H9 (cell line): Measurements from ENCODE around the gene SNAPC5. TPM values are rescaled to one million over a fixed set of nuclear protein-coding genes. Genes with fewer than 3 reads are reported as not detected.

Experiments used
- DNase-seq: peaks from one replicate; pipeline ENCODE4 v3.0.0-alpha.2; 2017
- H2AFZ ChIP-seq: one replicate; pipeline ENCODE4 v1.6.1; 2013; ENCODE audit warnings: mild to moderate bottlenecking, low read length, control low read depth, moderate library complexity
- H2AK5ac ChIP-seq: 2 replicates; pipeline ENCODE4 v1.6.1; 2013; ENCODE audit warnings: low read length, control low read depth, mixed read lengths; ENCODE audit not compliant: insufficient read length
- H2BK120ac ChIP-seq: one replicate; pipeline ENCODE4 v1.6.1; 2013; ENCODE audit warnings: low read depth, mild to moderate bottlenecking, low read length, control low read depth, inconsistent platforms; ENCODE audit not compliant: poor library complexity, severe bottlenecking
- H2BK12ac ChIP-seq: 2 replicates; pipeline ENCODE4 v1.6.1; 2013; ENCODE audit warnings: low read length, control low read depth, mixed read lengths, low read depth; ENCODE audit not compliant: insufficient read length
- H2BK15ac ChIP-seq: 2 replicates; pipeline ENCODE4 v1.6.1; 2013; ENCODE audit warnings: low read depth, low read length, control low read depth
- H2BK20ac ChIP-seq: one replicate; pipeline ENCODE4 v1.6.1; 2013; ENCODE audit warnings: low read depth, mild to moderate bottlenecking, low read length, control low read depth, inconsistent platforms; ENCODE audit not compliant: poor library complexity, severe bottlenecking
- H2BK5ac ChIP-seq: 2 replicates; pipeline ENCODE4 v1.6.1; 2013; ENCODE audit warnings: low read length, control low read depth, mixed read lengths; ENCODE audit not compliant: insufficient read length
- H3K14ac ChIP-seq: 2 replicates; pipeline ENCODE4 v1.6.1; 2013; ENCODE audit warnings: low read length, control low read depth; ENCODE audit not compliant: insufficient read depth
- H3K18ac ChIP-seq: 2 replicates; pipeline ENCODE4 v1.6.1; 2013; ENCODE audit warnings: low read depth, mild to moderate bottlenecking, mixed read lengths, low read length, control low read depth; ENCODE audit not compliant: insufficient read length
- H3K23ac ChIP-seq: 2 replicates; pipeline ENCODE4 v1.6.1; 2013; ENCODE audit warnings: low read length, control low read depth, mixed read lengths, low read depth; ENCODE audit not compliant: insufficient read length
- H3K23me2 ChIP-seq: 2 replicates; pipeline ENCODE4 v1.6.1; 2013; ENCODE audit warnings: low read depth, mild to moderate bottlenecking, mixed read lengths, low read length, control low read depth; ENCODE audit not compliant: insufficient read length, poor library complexity, severe bottlenecking
- H3K27ac ChIP-seq: 2 replicates; pipeline ENCODE4 v1.5.1; 2013; ENCODE audit warnings: low read length, control low read depth, mixed read lengths, low read depth; ENCODE audit not compliant: insufficient read length
- H3K27me3 ChIP-seq: 2 replicates; pipeline ENCODE4 v1.6.1; 2013; ENCODE audit warnings: low read length, control low read depth, inconsistent platforms; ENCODE audit not compliant: insufficient read depth
- H3K4ac ChIP-seq: 2 replicates; pipeline ENCODE4 v1.6.1; 2013; ENCODE audit warnings: low read depth, mild to moderate bottlenecking, control low read depth, inconsistent platforms, low read length, moderate library complexity
- H3K4me1 ChIP-seq: 2 replicates; pipeline ENCODE4 v1.6.1; 2013; ENCODE audit warnings: low read length, control low read depth, inconsistent platforms; ENCODE audit not compliant: insufficient read depth
- H3K4me2 ChIP-seq: 2 replicates; pipeline ENCODE4 v1.6.1; 2013; ENCODE audit warnings: low read length, control low read depth, mixed read lengths; ENCODE audit not compliant: insufficient read length, insufficient read depth
- H3K56ac ChIP-seq: 2 replicates; pipeline ENCODE4 v1.6.1; 2013; ENCODE audit warnings: low read depth, mild to moderate bottlenecking, mixed read lengths, low read length, control low read depth; ENCODE audit not compliant: insufficient read length
- H3K79me1 ChIP-seq: 2 replicates; pipeline ENCODE4 v1.6.1; 2013; ENCODE audit warnings: low read depth, mild to moderate bottlenecking, moderate library complexity, low read length, control low read depth, inconsistent platforms; ENCODE audit not compliant: insufficient read depth, poor library complexity, severe bottlenecking
- H3K79me2 ChIP-seq: 2 replicates; pipeline ENCODE4 v1.6.1; 2013; ENCODE audit warnings: low read length, control low read depth, inconsistent platforms; ENCODE audit not compliant: insufficient read depth
- H3K9ac ChIP-seq: 2 replicates; pipeline ENCODE4 v1.6.1; 2013; ENCODE audit warnings: low read length, control low read depth, mixed read lengths; ENCODE audit not compliant: insufficient read length; ENCODE audit errors: extremely low read depth
- H3K9me3 ChIP-seq: one replicate; pipeline ENCODE4 v1.6.1; 2013; ENCODE audit warnings: low read depth, low read length, inconsistent platforms; ENCODE audit not compliant: control insufficient read depth
- H3T11ph ChIP-seq: one replicate; pipeline ENCODE4 v1.6.1; 2013; ENCODE audit warnings: mild to moderate bottlenecking, low read length, control low read depth, inconsistent platforms
- H4K20me1 ChIP-seq: one replicate; pipeline ENCODE4 v1.6.1; 2013; ENCODE audit not compliant: control insufficient read depth, insufficient read length, insufficient read depth
- H4K5ac ChIP-seq: 2 replicates; pipeline ENCODE4 v1.6.1; 2013; ENCODE audit warnings: low read depth, mild to moderate bottlenecking, mixed read lengths, low read length, control low read depth; ENCODE audit not compliant: insufficient read length
- H4K8ac ChIP-seq: replicated peaks from 2 replicates; pipeline ENCODE4 v1.6.1; 2013; ENCODE audit warnings: low read length, control low read depth, mixed read lengths, low read depth; ENCODE audit not compliant: insufficient read length
- H4K91ac ChIP-seq: 2 replicates; pipeline ENCODE4 v1.6.1; 2013; ENCODE audit warnings: low read depth, mild to moderate bottlenecking, moderate library complexity, mixed read lengths, low read length, control low read depth; ENCODE audit not compliant: insufficient read length
- H3K27ac Mint-ChIP-seq, 3 experiments: 2 replicates in 2 of 3; 3 replicates in 1 of 3; pipeline ENCODE4 v1.8.0; 2020 to 2021; ENCODE audit warnings: mixed read lengths in 3 of 3, mild to moderate bottlenecking in 1 of 3, moderate library complexity in 1 of 3
- H3K27me3 Mint-ChIP-seq: 2 replicates; pipeline ENCODE4 v1.8.0; 2021; ENCODE audit warnings: low read depth, mild to moderate bottlenecking, moderate library complexity, mixed read lengths
- H3K36me3 Mint-ChIP-seq, 3 experiments: 2 replicates in 2 of 3; 3 replicates in 1 of 3; pipeline ENCODE4 v1.8.0; 2020 to 2021; ENCODE audit warnings: low read depth in 3 of 3, mixed read lengths in 3 of 3; ENCODE audit not compliant: insufficient read depth in 1 of 3
- H3K4me1 Mint-ChIP-seq, 2 experiments: 2 replicates each; pipeline ENCODE4 v1.8.0; 2020; ENCODE audit warnings: mixed read lengths in 2 of 2
- H3K4me3 Mint-ChIP-seq, 2 experiments: 2 replicates in 1 of 2; 3 replicates in 1 of 2; pipeline ENCODE4 v1.8.0; 2020 to 2021; ENCODE audit warnings: mild to moderate bottlenecking in 2 of 2, mixed read lengths in 2 of 2, moderate library complexity in 1 of 2
- H3K9me3 Mint-ChIP-seq, 2 experiments: 2 replicates in 1 of 2; 3 replicates in 1 of 2; pipeline ENCODE4 v1.8.0; 2020; ENCODE audit warnings: mild to moderate bottlenecking in 2 of 2, mixed read lengths in 2 of 2, moderate library complexity in 1 of 2
- WGBS: extraction: QIAGEN DNeasy Blood & Tissue Kit; methylation state at CpG from one replicate; pipeline ENCODE4 v1.1.7; 2013; ENCODE audit warnings: missing lambda C conversion rate, low lambda C conversion rate, mixed read lengths; ENCODE audit not compliant: insufficient read length; ENCODE audit errors: extremely low coverage; 5-methylcytosine and 5-hydroxymethylcytosine counted together
- long read RNA-seq: library from polyadenylated mRNA; unstranded; transcript quantifications from one replicate; pipeline ENCODE4 v2.0.0, GENCODE V29; 2020
- total RNA-seq: library from RNA; stranded (reverse); gene quantifications from 2 replicates; pipeline ENCODE4 v1.2.1, GENCODE V29; 2021
- TF ChIP-seq, protein P1 (sequence below): fragments of 200-600 bp; sonication (generic); conservative IDR thresholded peaks from 3 replicates; pipeline ENCODE4 v1.8.0; 2021; ENCODE audit warnings: antibody characterized with exemption, mild to moderate bottlenecking

SNAPC5 gene, protein sequence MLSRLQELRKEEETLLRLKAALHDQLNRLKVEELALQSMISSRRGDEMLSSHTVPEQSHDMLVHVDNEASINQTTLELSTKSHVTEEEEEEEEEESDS
- 28.9 and 30.7 TPM in 2 replicates for total RNA-seq
- long read RNA-seq, transcript SNAPC5-201 (2 exons, 794 nt), result minor isoform, 10 of 64 reads
- long read RNA-seq, transcript SNAPC5-202 (3 exons, 1,002 nt), result major isoform, 46 of 64 reads
- long read RNA-seq, partial matches to known transcripts, result 1 of 64 reads
- long read RNA-seq, other reads (novel, unspliced or antisense), result 3 of 64 reads

DNA sequence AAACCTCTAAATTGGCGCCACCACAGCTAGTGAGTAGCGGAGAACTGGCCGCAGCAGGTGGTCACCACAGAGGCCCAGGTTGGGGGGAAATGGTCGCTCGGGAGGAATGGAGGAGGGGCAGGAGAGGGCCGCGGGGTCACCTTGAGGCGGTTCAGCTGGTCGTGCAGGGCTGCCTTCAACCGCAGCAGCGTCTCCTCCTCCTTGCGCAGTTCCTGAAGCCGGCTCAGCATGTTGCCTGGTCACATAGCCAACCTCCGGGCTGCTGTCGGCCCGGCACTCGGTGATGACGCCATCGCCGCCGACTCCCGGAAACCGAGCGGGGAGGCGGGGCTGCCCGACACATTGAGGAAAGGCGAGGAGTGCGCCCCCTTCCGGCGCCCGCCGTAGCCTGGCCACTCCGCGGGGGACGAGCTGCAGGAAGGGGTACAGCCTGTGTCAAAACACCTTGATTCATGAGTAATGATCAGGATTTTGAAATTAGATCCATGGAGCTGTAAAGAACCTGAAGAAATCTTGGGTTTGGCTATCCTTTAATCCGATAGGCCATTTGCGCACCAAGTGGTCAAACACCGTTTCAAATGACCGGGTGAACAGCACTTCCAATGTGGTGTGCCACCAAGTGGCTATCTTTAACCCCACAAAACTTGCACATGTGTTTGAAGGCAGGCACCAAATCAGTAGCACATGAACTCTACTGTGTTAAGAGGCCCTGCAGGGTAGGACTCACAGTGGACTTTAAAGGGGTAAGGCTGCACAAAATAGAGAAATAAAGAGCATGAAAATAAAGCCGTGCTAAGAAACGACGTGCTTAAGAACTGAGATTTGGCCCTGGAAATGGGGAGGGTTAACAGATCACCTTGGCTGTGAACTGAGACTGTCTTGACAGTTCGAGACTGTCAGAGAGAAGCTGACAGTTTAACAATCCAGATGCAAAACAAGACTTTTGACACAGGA is at the start of gene SNAPC5:
Gene SNAPC5, minus strand, starts transcription at position 261 of the 954 bp plus-strand sequence. Its CDS starts 31 bp downstream, at position 230.
- Histone ChIP-seq H3K4me2 (peak within 1 kb of the TSS; percentile 86), H3K79me2 (peaks cover 3% of the 10 kb centered on the region; the same call in 1 of the 2 replicates), H3T11ph (no peak within 1 kb of the TSS), H3K56ac (no peak within 1 kb of the TSS), H2BK12ac (no peak within 1 kb of the TSS), H3K4ac (no peak within 1 kb of the TSS; the same call in 1 of the 2 replicates), H2BK5ac (peak within 1 kb of the TSS; percentile 53), H3K27me3 (no peaks in the 10 kb centered on the region), H3K23me2 (peaks cover 4% of the 10 kb centered on the region), H3K9ac (peak within 1 kb of the TSS; percentile 92), H2AK5ac (no peak within 1 kb of the TSS), H3K4me1 (no peaks in the 10 kb centered on the region), H2BK15ac (no peak within 1 kb of the TSS), H3K9me3 (no peaks in the 10 kb centered on the region), H2AFZ (no peak within 1 kb of the TSS), H4K5ac (peak within 1 kb of the TSS; percentile 36), H4K91ac (no peak within 1 kb of the TSS), H2BK20ac (no peak within 1 kb of the TSS), H3K27ac (peak within 1 kb of the TSS; percentile 90), H4K20me1 (no peaks in the 10 kb centered on the region), H3K79me1 (no peaks in the 10 kb centered on the region), H2BK120ac (no peak within 1 kb of the TSS), H3K23ac (no peak within 1 kb of the TSS), H3K14ac (peak within 1 kb of the TSS; percentile 33), H3K18ac (peak within 1 kb of the TSS; percentile 82), H4K8ac (no peak within 1 kb of the TSS)
- DNase-seq, result peak; percentile 98
- peak within 1 kb of the TSS; percentile 85 to 87 for H3K4me3 Mint-ChIP-seq
- no peaks in the 10 kb centered on the region for H3K27me3 Mint-ChIP-seq
- peaks cover 17 to 20% of the 10 kb centered on the region in 2 experiments for H3K4me1 Mint-ChIP-seq
- TF ChIP-seq, protein P1, sequence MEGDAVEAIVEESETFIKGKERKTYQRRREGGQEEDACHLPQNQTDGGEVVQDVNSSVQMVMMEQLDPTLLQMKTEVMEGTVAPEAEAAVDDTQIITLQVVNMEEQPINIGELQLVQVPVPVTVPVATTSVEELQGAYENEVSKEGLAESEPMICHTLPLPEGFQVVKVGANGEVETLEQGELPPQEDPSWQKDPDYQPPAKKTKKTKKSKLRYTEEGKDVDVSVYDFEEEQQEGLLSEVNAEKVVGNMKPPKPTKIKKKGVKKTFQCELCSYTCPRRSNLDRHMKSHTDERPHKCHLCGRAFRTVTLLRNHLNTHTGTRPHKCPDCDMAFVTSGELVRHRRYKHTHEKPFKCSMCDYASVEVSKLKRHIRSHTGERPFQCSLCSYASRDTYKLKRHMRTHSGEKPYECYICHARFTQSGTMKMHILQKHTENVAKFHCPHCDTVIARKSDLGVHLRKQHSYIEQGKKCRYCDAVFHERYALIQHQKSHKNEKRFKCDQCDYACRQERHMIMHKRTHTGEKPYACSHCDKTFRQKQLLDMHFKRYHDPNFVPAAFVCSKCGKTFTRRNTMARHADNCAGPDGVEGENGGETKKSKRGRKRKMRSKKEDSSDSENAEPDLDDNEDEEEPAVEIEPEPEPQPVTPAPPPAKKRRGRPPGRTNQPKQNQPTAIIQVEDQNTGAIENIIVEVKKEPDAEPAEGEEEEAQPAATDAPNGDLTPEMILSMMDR, result peak; percentile 100
- H3K36me3 Mint-ChIP-seq, result peaks cover 40 to 93% (median 77%) of the 10 kb centered on the region in 3 experiments
- H3K9me3 Mint-ChIP-seq, result no peaks in the 10 kb centered on the region; a peak in 1 of 5 replicates
- H3K27ac Mint-ChIP-seq, result peak within 1 kb of the TSS; percentile 97 to 99 (median 99)
- WGBS, result no CpG with 5 or more reads among the region's 43 CpGs
